Upper lobe of left lung (tissue), 4 donors: ENCODE results near the gene SNX30.

Experiments
- CTCF ChIP-seq, 6 experiments: fragments of 450-650 bp in 4 of 6; fragments of 200-600 bp in 2 of 6; sonication (generic) in 2 of 6; IDR thresholded peaks; one replicate each; pipeline ENCODE4 v1.5.1; 2016 to 2019; ENCODE audit warnings: antibody characterized with exemption in 6 of 6
- EP300 ChIP-seq, 4 donors: sonication (generic); formaldehyde crosslinking; IDR thresholded peaks; one replicate each; pipeline ENCODE4 v1.5.1; 2017; ENCODE audit warnings: antibody characterized with exemption in 4 of 4, control low read depth in 2 of 4
- POLR2A ChIP-seq, 4 donors: fragments of 450-650 bp; IDR thresholded peaks; one replicate each; pipeline ENCODE4 v1.5.1; 2016 to 2017; ENCODE audit warnings: antibody characterized with exemption in 4 of 4, mild to moderate bottlenecking in 2 of 4
- POLR2AphosphoS5 ChIP-seq, 2 donors: sonication (generic); formaldehyde crosslinking; IDR thresholded peaks; one replicate each; pipeline ENCODE4 v1.5.1; 2017; ENCODE audit warnings: antibody characterized with exemption in 2 of 2

- TF ChIP-seq CTCF (IDR thresholded peaks at IDR 0.05) (no peak), EP300 (IDR thresholded peaks at IDR 0.05) (no peak), POLR2AphosphoS5 (IDR thresholded peaks at IDR 0.05) (no peak), POLR2A (IDR thresholded peaks at IDR 0.05) (no peak)
Observed at GRCh38 chr9:112868461-112868860, 117.9 kb downstream of the SNX30 start.
